Sigmoid colon (tissue), 7 donors: ENCODE results near the gene ATP5F1D. TPM values are rescaled to one million over a fixed set of nuclear protein-coding genes. Genes with fewer than 3 reads are reported as not detected.

Experiments used
- DNase-seq: peaks from one replicate; pipeline ENCODE4 v3.0.0-alpha.2; 2019
- H3K27ac ChIP-seq, 4 donors: fragments of 200-600 bp; sonication (generic); one replicate each; pipeline ENCODE4 v1.5.1; 2016 to 2019; ENCODE audit warnings: mild to moderate bottlenecking in 1 of 4
- H3K27me3 ChIP-seq, 3 donors: fragments of 200-600 bp; sonication (generic); one replicate each; pipeline ENCODE4 v1.5.1; 2019; ENCODE audit warnings: mild to moderate bottlenecking in 1 of 3
- H3K36me3 ChIP-seq, 4 donors: fragments of 200-600 bp; sonication (generic); one replicate each; pipeline ENCODE4 v1.5.1; 2016 to 2019
- H3K4me1 ChIP-seq, 4 donors: fragments of 200-600 bp; sonication (generic); one replicate each; pipeline ENCODE4 v1.5.1; 2017 to 2019
- H3K4me3 ChIP-seq, 4 donors: fragments of 200-600 bp; sonication (generic); one replicate each; pipeline ENCODE4 v1.5.1; 2017 to 2019; ENCODE audit warnings: mild to moderate bottlenecking in 2 of 4, moderate library complexity in 1 of 4
- H3K9me3 ChIP-seq, 4 donors: fragments of 200-600 bp in 3 of 4; sonication (generic) in 3 of 4; one replicate each; pipeline versions ENCODE4 v1.5.1 to v1.6.1; 2013 to 2019
- CTCF ChIP-seq, 4 experiments: fragments of 450-650 bp in 3 of 4; fragments of 200-600 bp in 1 of 4; IDR thresholded peaks; one replicate each; pipeline ENCODE4 v1.5.1; 2016 to 2019; ENCODE audit warnings: antibody characterized with exemption in 4 of 4, mild to moderate bottlenecking in 3 of 4, moderate library complexity in 2 of 4
- EP300 ChIP-seq, 4 donors: sonication (generic); formaldehyde crosslinking; IDR thresholded peaks; one replicate each; pipeline ENCODE4 v1.6.1; 2017; ENCODE audit warnings: antibody characterized with exemption in 4 of 4
- POLR2A ChIP-seq, 2 donors: fragments of 450-650 bp; IDR thresholded peaks; one replicate each; pipeline ENCODE4 v1.6.1; 2016; ENCODE audit warnings: antibody characterized with exemption in 2 of 2, mild to moderate bottlenecking in 2 of 2, moderate library complexity in 2 of 2
- POLR2AphosphoS5 ChIP-seq, 4 donors: sonication (generic); formaldehyde crosslinking; IDR thresholded peaks; one replicate each; pipeline ENCODE4 v1.6.1; 2017; ENCODE audit warnings: antibody characterized with exemption in 4 of 4
- WGBS, 2 donors: extraction: QIAGEN DNeasy Blood & Tissue Kit; methylation state at CpG; one replicate each; pipeline ENCODE4 v1.1.7; 2013; 5-methylcytosine and 5-hydroxymethylcytosine counted together
- intact Hi-C: fragments of 100-400 bp; cut with DNase I; formaldehyde crosslinking; loops from one replicate; pipeline ENCODE4 v1.15.1; 2023
- polyA plus RNA-seq, 3 donors: library from polyadenylated mRNA; stranded (reverse); fragments of 200-250 nt; gene quantifications; one replicate each; pipeline ENCODE4 v1.2.3, GENCODE V29; 2013
- total RNA-seq, 4 donors: library from RNA; depleted of rRNA; stranded (reverse); fragments of >200 nt; gene quantifications; one replicate each; pipeline ENCODE4 v1.1.0, GENCODE V29; 2016
- donor health status: healthy with polysubstance abuse.
- donor health status: Bipolar disorder and iron deficiency.
- donor health status: healthy.

ATP5F1D gene
- total and polyA plus RNA-seq, 7 donors = 74.7 to 390 (median 112) TPM

GRCh38 chr19:1213391-1214286 is 27.9 kb upstream of the ATP5F1D start:
- peak; percentile 91 for DNase-seq
- peaks cover 4 to 97% (median 87%) of the 10 kb centered on the region in 4 donors for H3K4me1 ChIP-seq
- H3K27me3 ChIP-seq = no peaks in the 10 kb centered on the region
- no peaks in the 10 kb centered on the region for H3K9me3 ChIP-seq
- H3K4me3 ChIP-seq = peak overlapping the region in 3 of 4 donors; percentile 0 to 17 (median 9)
- intact Hi-C loops = no loop called here
- peak overlapping the region; percentile 77 to 89 (median 88) for H3K27ac ChIP-seq
- WGBS, 2 donors = 41 to 48% methylated on average over 39 of the region's 39 CpGs
- peaks cover 0 to 4% (median 0%) of the 10 kb centered on the region in 4 donors for H3K36me3 ChIP-seq
- TF ChIP-seq POLR2AphosphoS5 (IDR thresholded peaks at IDR 0.05) (peak in 3 of 4 donors; percentile 41 to 58 (median 41)), POLR2A (IDR thresholded peaks at IDR 0.05) (no peak)

- intact Hi-C loops = no loop called here
- peak overlapping the region in 3 of 4 donors; percentile 0 to 17 (median 9) for H3K4me3 ChIP-seq
Measured at GRCh38 chr19:1214299-1214861, 27.2 kb upstream of the ATP5F1D start.

DNA sequence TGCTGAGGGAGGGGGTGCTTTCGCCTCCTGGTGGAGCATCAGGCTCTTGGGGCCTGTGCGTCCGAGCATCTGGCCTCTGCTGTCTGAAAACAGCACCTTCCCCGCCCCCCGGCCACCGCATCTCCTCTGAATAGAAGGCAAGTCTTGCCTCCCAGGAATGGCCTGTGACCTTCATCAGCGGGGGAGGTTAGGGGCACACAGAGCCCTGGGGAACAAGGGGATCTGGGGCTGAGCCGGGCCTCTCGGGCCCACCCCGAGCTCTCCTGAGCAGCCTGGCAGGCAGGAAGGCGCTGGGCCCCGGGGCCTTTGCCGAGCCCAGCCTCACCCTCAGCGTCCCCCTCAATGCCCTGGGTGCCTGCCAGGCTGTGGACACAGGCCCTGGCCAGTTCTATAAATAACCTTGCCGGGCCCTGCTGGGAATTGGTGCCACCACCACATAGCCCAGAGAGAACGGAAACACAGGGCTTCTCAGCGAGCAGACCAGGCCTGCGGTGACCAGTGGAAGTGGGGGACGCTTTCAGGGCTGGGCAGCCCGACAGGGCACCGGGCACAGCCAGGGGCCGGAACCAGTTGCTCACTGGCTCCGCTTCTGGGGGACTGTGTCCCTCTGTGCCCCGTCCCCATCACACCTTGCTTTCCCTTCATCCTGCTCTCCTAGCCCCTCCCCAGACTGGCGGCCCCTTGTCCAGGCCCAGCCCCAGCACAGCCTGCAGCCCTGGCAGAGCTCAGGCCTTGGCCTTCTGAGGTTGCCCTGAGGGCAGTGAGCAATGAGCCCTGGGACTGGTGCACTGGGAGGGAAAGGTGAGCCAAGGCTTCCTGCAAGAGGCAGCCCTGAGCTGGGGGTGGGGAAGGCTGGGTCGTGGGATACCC is 26.5 kb upstream of the ATP5F1D start:
- intact Hi-C loops = no loop called here
- peak; percentile 87 for DNase-seq
- H3K9me3 ChIP-seq = no peaks in the 10 kb centered on the region
- no peak for TF ChIP-seq CTCF (IDR thresholded peaks at IDR 0.05)
- peak in 1 of 4 donors; percentile 34 for TF ChIP-seq POLR2AphosphoS5 (IDR thresholded peaks at IDR 0.05)
- TF ChIP-seq EP300 (IDR thresholded peaks at IDR 0.05) = peak in 1 of 4 donors; percentile 1
- H3K4me3 ChIP-seq = peak overlapping the region in 3 of 4 donors; percentile 0 to 17 (median 8)
- peaks cover 0 to 8% (median 3%) of the 10 kb centered on the region in 4 donors for H3K36me3 ChIP-seq
- H3K27ac ChIP-seq = peak overlapping the region; percentile 77 to 89 (median 88)
- H3K27me3 ChIP-seq = no peaks in the 10 kb centered on the region
- WGBS, 2 donors = 84 to 90% methylated on average over 26 of the region's 26 CpGs
- H3K4me1 ChIP-seq = peaks cover 4 to 97% (median 79%) of the 10 kb centered on the region in 4 donors

More at GRCh38 chr19:1214299-1214861, 27.2 kb upstream of the ATP5F1D start:
- peaks cover 4 to 97% (median 86%) of the 10 kb centered on the region in 4 donors for H3K4me1 ChIP-seq
- H3K27me3 ChIP-seq = no peaks in the 10 kb centered on the region
- no peak for DNase-seq
- no peaks in the 10 kb centered on the region for H3K9me3 ChIP-seq
- WGBS, 2 donors = 62 to 63% methylated on average over 21 of the region's 21 CpGs
- no peak for TF ChIP-seq POLR2AphosphoS5 (IDR thresholded peaks at IDR 0.05)
- no peak for TF ChIP-seq CTCF (IDR thresholded peaks at IDR 0.05)
- no peak for TF ChIP-seq EP300 (IDR thresholded peaks at IDR 0.05)
- TF ChIP-seq POLR2A (IDR thresholded peaks at IDR 0.05) = no peak
- peak overlapping the region; percentile 77 to 89 (median 88) for H3K27ac ChIP-seq
- peaks cover 0 to 4% (median 0%) of the 10 kb centered on the region in 4 donors for H3K36me3 ChIP-seq

DNA sequence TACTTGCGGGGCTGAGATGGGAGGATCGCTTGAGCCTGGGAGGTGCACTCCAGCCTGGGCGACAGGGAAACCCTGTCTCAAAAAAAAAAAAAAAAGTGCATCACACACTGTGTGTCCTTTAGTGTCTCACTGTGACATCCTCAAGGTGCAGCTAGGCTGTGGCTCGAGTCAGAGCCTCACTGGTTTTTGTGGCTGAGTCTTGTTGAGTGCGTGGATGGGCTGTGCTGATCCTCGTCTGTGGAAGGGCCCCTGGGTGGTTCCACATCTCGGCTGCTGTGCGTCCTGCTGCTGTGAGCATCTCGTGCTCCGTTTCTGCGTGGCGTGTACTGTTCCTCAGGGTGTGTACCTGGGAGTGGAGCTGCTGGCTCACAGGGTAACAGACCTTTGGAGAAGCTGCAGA is 24.8 kb upstream of the ATP5F1D start:
- H3K36me3 ChIP-seq = peaks cover 0 to 22% (median 13%) of the 10 kb centered on the region in 4 donors
- TF ChIP-seq POLR2A (IDR thresholded peaks at IDR 0.05) (no peak), POLR2AphosphoS5 (IDR thresholded peaks at IDR 0.05) (no peak), EP300 (IDR thresholded peaks at IDR 0.05) (no peak)
- peak overlapping the region; percentile 77 to 89 (median 88) for H3K27ac ChIP-seq
- WGBS, 2 donors = 64 to 86% methylated on average over 12 of the region's 12 CpGs
- H3K27me3 ChIP-seq = no peaks in the 10 kb centered on the region
- peaks cover 4 to 88% (median 73%) of the 10 kb centered on the region in 4 donors for H3K4me1 ChIP-seq
- H3K4me3 ChIP-seq = no peak overlapping the region
- DNase-seq = no peak
- intact Hi-C loops = no loop called here
- H3K9me3 ChIP-seq = no peaks in the 10 kb centered on the region

- no peak overlapping the region for H3K4me3 ChIP-seq
- no peaks in the 10 kb centered on the region for H3K27me3 ChIP-seq
- peaks cover 2 to 28% (median 16%) of the 10 kb centered on the region in 4 donors for H3K36me3 ChIP-seq
- no peak for DNase-seq
- no peaks in the 10 kb centered on the region for H3K9me3 ChIP-seq
- H3K4me1 ChIP-seq = peaks cover 4 to 86% (median 75%) of the 10 kb centered on the region in 4 donors
- H3K27ac ChIP-seq = peak overlapping the region; percentile 77 to 89 (median 88)
- 60 to 79% methylated on average over 15 of the region's 15 CpGs for WGBS, 2 donors
- TF ChIP-seq EP300 (IDR thresholded peaks at IDR 0.05) (no peak), CTCF (IDR thresholded peaks at IDR 0.05) (no peak), POLR2A (IDR thresholded peaks at IDR 0.05) (no peak), POLR2AphosphoS5 (IDR thresholded peaks at IDR 0.05) (no peak)
- intact Hi-C loops = no loop called here
Measured at GRCh38 chr19:1217366-1217765, 24.2 kb upstream of the ATP5F1D start.
